ENCODE data around the gene NCAM1. TPM values are rescaled to one million over a fixed set of nuclear protein-coding genes. Genes with fewer than 3 reads are reported as not detected.

Gene NCAM1
- total and polyA plus RNA-seq, 2 donors (not counting 3 experiments of a cell fraction or from before 2014, with no cell fraction given): 0.03 TPM; not detected in 1

DNA sequence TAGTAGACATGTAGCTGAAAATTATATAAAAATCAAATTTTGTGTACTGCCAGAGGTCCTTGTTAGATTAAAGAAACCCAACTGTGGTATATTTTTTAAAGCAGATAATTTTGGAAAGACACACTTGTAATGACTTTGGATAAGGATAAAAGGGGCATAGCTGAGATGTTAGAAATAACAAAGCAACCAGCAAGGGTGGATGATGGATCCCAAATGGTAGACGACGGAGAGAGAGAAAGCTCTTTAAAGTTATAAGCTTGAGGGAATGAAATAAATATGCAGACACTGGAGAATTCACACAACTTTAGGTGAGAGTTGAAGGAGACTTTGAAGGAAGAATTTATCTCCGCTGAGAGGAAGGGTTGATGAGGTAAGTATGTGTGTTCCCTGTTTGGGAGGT, 10.6 kb downstream of the NCAM1 start:
- H2AFZ ChIP-seq (ENCODE audit: low read depth, low read length): no peak overlapping the region
- no peaks in the 10 kb centered on the region for H3K9me1 ChIP-seq (replicated peaks; ENCODE audit: control insufficient read depth, extremely low read depth, insufficient read depth, low read length)
- H3K79me2 ChIP-seq (ENCODE audit: control insufficient read depth, insufficient read depth, low read length): no peaks in the 10 kb centered on the region
- TF ChIP-seq POLR2AphosphoS5 (IDR thresholded peaks at IDR 0.05; ENCODE audit: insufficient read depth, low read depth, low read length): no peak
- TF ChIP-seq, protein P1, sequence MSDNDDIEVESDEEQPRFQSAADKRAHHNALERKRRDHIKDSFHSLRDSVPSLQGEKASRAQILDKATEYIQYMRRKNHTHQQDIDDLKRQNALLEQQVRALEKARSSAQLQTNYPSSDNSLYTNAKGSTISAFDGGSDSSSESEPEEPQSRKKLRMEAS (IDR thresholded peaks at IDR 0.05; ENCODE audit: insufficient read depth, insufficient read length): no peak
- TF ChIP-seq EZH2 (IDR thresholded peaks at IDR 0.05; ENCODE audit: borderline replicate concordance, low read depth, low read length, severe bottlenecking): no peak
- no peak for TF ChIP-seq POLR2A (IDR thresholded peaks at IDR 0.05; ENCODE audit: low read depth, low read length)
- TF ChIP-seq FOS (IDR thresholded peaks at IDR 0.05; ENCODE audit: borderline replicate concordance, insufficient read depth, low read length): no peak
- no peak for TF ChIP-seq GATA2 (IDR thresholded peaks at IDR 0.05; ENCODE audit: insufficient read depth, insufficient read length, low read depth, low read length)
- no peak for TF ChIP-seq JUN (IDR thresholded peaks at IDR 0.05; ENCODE audit: borderline replicate concordance, insufficient read depth, insufficient read length, low read depth)
- TF ChIP-seq MYC (IDR thresholded peaks at IDR 0.05; ENCODE audit: low read depth, low read length): no peak
- TF ChIP-seq, protein P2, sequence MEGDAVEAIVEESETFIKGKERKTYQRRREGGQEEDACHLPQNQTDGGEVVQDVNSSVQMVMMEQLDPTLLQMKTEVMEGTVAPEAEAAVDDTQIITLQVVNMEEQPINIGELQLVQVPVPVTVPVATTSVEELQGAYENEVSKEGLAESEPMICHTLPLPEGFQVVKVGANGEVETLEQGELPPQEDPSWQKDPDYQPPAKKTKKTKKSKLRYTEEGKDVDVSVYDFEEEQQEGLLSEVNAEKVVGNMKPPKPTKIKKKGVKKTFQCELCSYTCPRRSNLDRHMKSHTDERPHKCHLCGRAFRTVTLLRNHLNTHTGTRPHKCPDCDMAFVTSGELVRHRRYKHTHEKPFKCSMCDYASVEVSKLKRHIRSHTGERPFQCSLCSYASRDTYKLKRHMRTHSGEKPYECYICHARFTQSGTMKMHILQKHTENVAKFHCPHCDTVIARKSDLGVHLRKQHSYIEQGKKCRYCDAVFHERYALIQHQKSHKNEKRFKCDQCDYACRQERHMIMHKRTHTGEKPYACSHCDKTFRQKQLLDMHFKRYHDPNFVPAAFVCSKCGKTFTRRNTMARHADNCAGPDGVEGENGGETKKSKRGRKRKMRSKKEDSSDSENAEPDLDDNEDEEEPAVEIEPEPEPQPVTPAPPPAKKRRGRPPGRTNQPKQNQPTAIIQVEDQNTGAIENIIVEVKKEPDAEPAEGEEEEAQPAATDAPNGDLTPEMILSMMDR (IDR thresholded peaks at IDR 0.05; ENCODE audit: extremely low read depth in 1 of 2, insufficient read depth in 1 of 2, low read depth in 1 of 2, low read length in 2 of 2): no peak
- H3K27me3 ChIP-seq (ENCODE audit: control insufficient read depth in 2 of 2, insufficient read depth in 2 of 2, low read length in 2 of 2): no peaks in the 10 kb centered on the region
- H3K9ac ChIP-seq (replicated peaks; ENCODE audit: extremely low read depth, insufficient read depth, low read length): no peak overlapping the region
- dilution Hi-C loops (cut with MboI; ENCODE audit: extremely low pct_ligation_motif_present, low sequenced_read_pairs): no loop called here
- no peak overlapping the region for H3K4me2 ChIP-seq (ENCODE audit: insufficient read depth, low read length)
- H3K9me3 ChIP-seq (replicated peaks; ENCODE audit: control insufficient read depth, insufficient read depth, low read length): no peaks in the 10 kb centered on the region
- ChIA-PET POLR2A (no interaction called here), CTCF (no interaction called here)
- no peaks in the 10 kb centered on the region for H3K4me1 ChIP-seq (ENCODE audit: control insufficient read depth, extremely low read depth, insufficient read depth, low read length)
- FAIRE-seq: no peak
- H3K36me3 ChIP-seq (ENCODE audit: control insufficient read depth in 2 of 2, extremely low read depth in 1 of 2, insufficient read depth in 2 of 2, low read length in 2 of 2): no peaks in the 10 kb centered on the region
- no TSS peak for BruUV-seq (replicated peaks)
- DNase-seq (ENCODE audit: low read depth, low spot score): no peak
- no peak overlapping the region for H3K4me3 ChIP-seq (replicated peaks in 1 of 3; ENCODE audit: insufficient read depth in 1 of 3, low read depth in 1 of 3, low read length in 3 of 3)
- no peak overlapping the region for H3K27ac ChIP-seq (ENCODE audit: insufficient read depth, low read depth, low read length)
- no peaks in the 10 kb centered on the region for H4K20me1 ChIP-seq (replicated peaks; ENCODE audit: control insufficient read depth, extremely low read depth, insufficient read depth, low read length)
- intact Hi-C loops (cut with micrococcal nuclease): no loop called here

Measured in endothelial cell of umbilical vein (primary cell).